ENCODE results near the gene AUTS2.

AUTS2 gene

GRCh38 chr7:70400829-70401380 lies 802.6 kb downstream of the AUTS2 start:
- peaks cover 32% of the 10 kb centered on the region for H3K4me1 ChIP-seq (ENCODE audit: insufficient read depth, low read length, severe bottlenecking)
- no peak overlapping the region for H3K4me2 ChIP-seq (ENCODE audit: low read length)

GRCh38 chr7:70402069-70402468 lies 803.8 kb downstream of the AUTS2 start:
- Histone ChIP-seq H3K79me2 (ENCODE audit: insufficient read depth, low read length) (no peaks in the 10 kb centered on the region), H3K36me3 (ENCODE audit: insufficient read depth, low read length) (no peaks in the 10 kb centered on the region), H3K9ac (ENCODE audit: low read length) (no peak overlapping the region), H3K9me2 (ENCODE audit: low read depth, low read length) (no peaks in the 10 kb centered on the region), H3K27me3 (ENCODE audit: insufficient read depth, low read length) (no peaks in the 10 kb centered on the region), H3K4me3 (ENCODE audit: low read depth, low read length, poor library complexity, severe bottlenecking) (no peak overlapping the region), H3F3A (ENCODE audit: insufficient read depth, low read length) (no peaks in the 10 kb centered on the region), H2AFZ (ENCODE audit: low read length) (no peak overlapping the region), H3K27ac (ENCODE audit: low read depth, low read length, poor library complexity, severe bottlenecking) (no peak overlapping the region), H3K4me2 (ENCODE audit: low read length) (no peak overlapping the region), H3K4me1 (ENCODE audit: insufficient read depth, low read length, severe bottlenecking) (peaks cover 43% of the 10 kb centered on the region), H3K9me3 (ENCODE audit: low read length) (no peaks in the 10 kb centered on the region), H4K20me1 (ENCODE audit: insufficient read depth, low read length) (no peaks in the 10 kb centered on the region)
- TF ChIP-seq EZH2 (IDR thresholded peaks at IDR 0.05; ENCODE audit: borderline replicate concordance, low read length) = no peak
- TF ChIP-seq CTCF (IDR thresholded peaks at IDR 0.05; ENCODE audit: low read length) = no peak

More at GRCh38 chr7:70400829-70401380, 802.6 kb downstream of the AUTS2 start:
- TF ChIP-seq EZH2 (IDR thresholded peaks at IDR 0.05; ENCODE audit: borderline replicate concordance, low read length) = no peak
- no peaks in the 10 kb centered on the region for H3K27me3 ChIP-seq (ENCODE audit: insufficient read depth, low read length)
- H2AFZ ChIP-seq (ENCODE audit: low read length) = no peak overlapping the region
- no peaks in the 10 kb centered on the region for H3K9me2 ChIP-seq (ENCODE audit: low read depth, low read length)
- H4K20me1 ChIP-seq (ENCODE audit: insufficient read depth, low read length) = no peaks in the 10 kb centered on the region
- no peaks in the 10 kb centered on the region for H3K79me2 ChIP-seq (ENCODE audit: insufficient read depth, low read length)
- H3K4me3 ChIP-seq (ENCODE audit: low read depth, low read length, poor library complexity, severe bottlenecking) = no peak overlapping the region
- no peaks in the 10 kb centered on the region for H3F3A ChIP-seq (ENCODE audit: insufficient read depth, low read length)
- H3K27ac ChIP-seq (ENCODE audit: low read depth, low read length, poor library complexity, severe bottlenecking) = peak overlapping the region; percentile 0
- no peak overlapping the region for H3K9ac ChIP-seq (ENCODE audit: low read length)
- H3K9me3 ChIP-seq (ENCODE audit: low read length) = no peaks in the 10 kb centered on the region
- H3K36me3 ChIP-seq (ENCODE audit: insufficient read depth, low read length) = no peaks in the 10 kb centered on the region

DNA sequence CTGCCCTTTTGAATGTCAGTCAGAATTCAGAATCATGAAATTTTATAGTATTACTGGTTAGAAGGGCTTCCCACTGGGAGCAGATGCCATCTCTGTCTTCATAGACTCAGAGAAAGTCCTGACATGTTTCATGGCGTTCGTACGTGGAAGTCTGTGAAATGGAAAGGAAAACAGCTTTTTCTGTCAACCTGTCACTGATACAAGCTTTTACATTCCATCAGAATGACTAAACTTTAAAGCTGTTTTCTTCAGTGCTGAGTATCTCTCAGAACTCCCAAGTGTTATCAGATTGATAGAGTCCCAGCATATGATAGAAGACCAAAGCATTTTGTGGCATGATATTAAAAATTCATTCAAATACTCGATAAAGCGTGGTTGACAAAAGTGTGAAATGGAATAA lies 807.0 kb downstream of the AUTS2 start:
- Histone ChIP-seq H3K4me1 (ENCODE audit: insufficient read depth, low read length, severe bottlenecking) (peaks cover 73% of the 10 kb centered on the region), H3K4me2 (ENCODE audit: low read length) (no peak overlapping the region), H4K20me1 (ENCODE audit: insufficient read depth, low read length) (no peaks in the 10 kb centered on the region), H3K79me2 (ENCODE audit: insufficient read depth, low read length) (no peaks in the 10 kb centered on the region), H3K9me2 (ENCODE audit: low read depth, low read length) (no peaks in the 10 kb centered on the region), H3K4me3 (ENCODE audit: low read depth, low read length, poor library complexity, severe bottlenecking) (no peak overlapping the region), H3K27me3 (ENCODE audit: insufficient read depth, low read length) (no peaks in the 10 kb centered on the region), H2AFZ (ENCODE audit: low read length) (no peak overlapping the region), H3K36me3 (ENCODE audit: insufficient read depth, low read length) (no peaks in the 10 kb centered on the region), H3F3A (ENCODE audit: insufficient read depth, low read length) (no peaks in the 10 kb centered on the region), H3K27ac (ENCODE audit: low read depth, low read length, poor library complexity, severe bottlenecking) (peak overlapping the region; percentile 84), H3K9ac (ENCODE audit: low read length) (no peak overlapping the region), H3K9me3 (ENCODE audit: low read length) (no peaks in the 10 kb centered on the region)
- TF ChIP-seq EZH2 (IDR thresholded peaks at IDR 0.05; ENCODE audit: borderline replicate concordance, low read length) (no peak), CTCF (IDR thresholded peaks at IDR 0.05; ENCODE audit: low read length) (no peak)

Measured in OCI-LY1 (cell line).